ENCODE results near the gene ZMIZ1.

Gene ZMIZ1

DNA sequence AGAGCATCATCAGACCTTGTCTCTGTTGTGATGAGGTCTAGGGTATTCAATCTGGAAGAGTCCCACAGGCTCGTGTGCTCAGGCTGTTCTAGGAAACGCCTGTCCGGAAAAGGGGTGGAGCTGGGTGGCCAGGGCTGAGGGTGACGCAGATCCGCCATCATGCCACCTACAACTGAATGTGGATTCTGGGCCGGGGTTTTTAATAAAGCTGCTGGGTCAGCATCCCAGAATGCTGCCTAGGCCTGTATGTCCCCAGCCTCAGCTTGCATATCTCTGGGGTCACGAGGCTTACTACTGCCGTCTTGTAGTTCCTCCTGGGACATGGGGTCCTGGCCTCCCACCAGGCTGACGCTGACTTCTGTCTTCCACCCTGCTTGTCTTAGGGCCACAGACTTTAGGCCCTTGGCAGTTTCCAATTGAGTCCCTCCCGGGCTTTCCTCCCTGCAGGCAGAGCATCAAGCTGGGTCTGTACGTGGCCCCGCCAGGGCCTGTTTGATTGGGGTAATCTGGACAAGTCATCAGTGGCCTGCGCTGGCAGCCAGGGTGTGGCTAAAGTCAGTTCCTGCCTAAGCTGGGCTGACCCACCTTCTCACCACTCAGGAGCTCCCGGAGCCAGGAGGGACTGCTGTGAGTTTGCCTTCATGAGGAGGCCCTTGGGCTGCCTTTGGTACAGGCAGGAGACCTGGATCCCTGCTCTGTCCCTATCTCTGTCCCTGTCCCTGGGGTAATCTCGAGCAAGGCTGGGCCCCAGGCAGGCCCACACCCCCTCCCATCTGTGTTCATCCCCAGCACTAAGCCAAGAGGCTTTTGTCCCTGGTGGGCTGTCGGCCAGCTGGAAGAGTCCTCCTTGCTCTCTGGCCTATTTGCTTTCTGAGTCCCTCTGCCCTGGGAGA lies 79.9 kb downstream of the ZMIZ1 start:
- Histone ChIP-seq H2BK15ac (ENCODE audit: low read depth, poor library complexity, severe bottlenecking) (peak overlapping the region; percentile 4), H4K91ac (ENCODE audit: low read length) (peak overlapping the region; percentile 99), H3K4ac (ENCODE audit: low read depth in 1 of 2, low read length in 2 of 2) (peak overlapping the region; percentile 1 to 75), H3K27ac (ENCODE audit: low read length, poor library complexity, severe bottlenecking) (peak overlapping the region; percentile 79), H3K79me1 (replicated peaks; ENCODE audit: low read length, poor library complexity, severe bottlenecking) (peaks cover 25% of the 10 kb centered on the region), H3K27me3 (ENCODE audit: control insufficient read depth in 1 of 2, insufficient read depth in 1 of 2, low read length in 2 of 2) (no peaks in the 10 kb centered on the region), H2BK5ac (ENCODE audit: low read depth, low read length, poor library complexity, severe bottlenecking) (no peak overlapping the region), H3K18ac (ENCODE audit: low read depth in 1 of 2, low read length in 2 of 2) (peak overlapping the region; percentile 86 to 97), H3K36me3 (ENCODE audit: control insufficient read depth in 1 of 2, insufficient read depth in 2 of 2, low read depth in 1 of 2, low read length in 2 of 2) (peaks cover 35 to 61% of the 10 kb centered on the region in 2 experiments), H3K9me3 (ENCODE audit: control insufficient read depth, low read length) (no peaks in the 10 kb centered on the region), H3K4me2 (ENCODE audit: low read length, poor library complexity, severe bottlenecking) (no peak overlapping the region), H4K8ac (ENCODE audit: low read length) (no peak overlapping the region), H3K4me1 (ENCODE audit: control insufficient read depth, insufficient read depth, low read depth, low read length) (peaks cover 88% of the 10 kb centered on the region), H2AFZ (ENCODE audit: low read depth, low read length) (no peak overlapping the region), H2AK5ac (ENCODE audit: low read length, severe bottlenecking) (peak overlapping the region; percentile 42), H2BK120ac (ENCODE audit: low read depth, low read length) (no peak overlapping the region), H3K23ac (ENCODE audit: low read length in 2 of 2) (no peak overlapping the region), H3K9ac (ENCODE audit: low read length) (peak overlapping the region; percentile 68), H3K14ac (ENCODE audit: low read length in 2 of 2) (peak overlapping the region in 1 of 2 experiments; percentile 31), H2BK12ac (ENCODE audit: low read length in 2 of 2) (peak overlapping the region; percentile 65 to 77), H3K4me3 (ENCODE audit: insufficient read depth in 1 of 2, low read depth in 1 of 2, low read length in 2 of 2) (peak overlapping the region in 1 of 2 experiments; percentile 42)
- DNase-seq: peak; percentile 30
- WGBS: 81% methylated on average over 15 of the region's 16 CpGs

DNA sequence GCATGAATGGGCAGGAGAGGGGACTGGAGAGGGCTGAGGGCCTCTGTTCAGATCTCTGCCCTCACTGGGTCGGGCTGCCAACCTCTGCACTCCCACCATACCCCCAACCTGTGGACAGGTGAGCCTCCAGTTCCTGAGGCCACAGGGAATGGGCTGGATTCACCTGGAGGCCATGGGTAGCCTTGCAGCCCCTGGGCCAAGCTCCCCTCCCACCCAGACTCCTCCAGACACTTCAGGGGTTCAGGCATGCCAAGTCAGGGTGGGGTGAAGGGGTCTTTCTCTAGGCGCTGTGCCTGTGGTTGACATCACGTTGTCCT lies 80.5 kb downstream of the ZMIZ1 start:
- Histone ChIP-seq H3K18ac (ENCODE audit: low read depth in 1 of 2, low read length in 2 of 2) (peak overlapping the region; percentile 86 to 97), H2BK120ac (ENCODE audit: low read depth, low read length) (peak overlapping the region; percentile 96), H2AK5ac (ENCODE audit: low read length, severe bottlenecking) (peak overlapping the region; percentile 42), H4K8ac (ENCODE audit: low read length) (peak overlapping the region; percentile 69), H3K4me1 (ENCODE audit: control insufficient read depth, insufficient read depth, low read depth, low read length) (peaks cover 84% of the 10 kb centered on the region), H2BK12ac (ENCODE audit: low read length in 2 of 2) (peak overlapping the region; percentile 65 to 77), H3K4me3 (ENCODE audit: insufficient read depth in 1 of 2, low read depth in 1 of 2, low read length in 2 of 2) (peak overlapping the region in 1 of 2 experiments; percentile 42), H3K36me3 (ENCODE audit: control insufficient read depth in 1 of 2, insufficient read depth in 2 of 2, low read depth in 1 of 2, low read length in 2 of 2) (peaks cover 35 to 61% of the 10 kb centered on the region in 2 experiments), H3K14ac (ENCODE audit: low read length in 2 of 2) (peak overlapping the region in 1 of 2 experiments; percentile 86), H3K9ac (ENCODE audit: low read length) (peak overlapping the region; percentile 68), H3K27me3 (ENCODE audit: control insufficient read depth in 1 of 2, insufficient read depth in 1 of 2, low read length in 2 of 2) (no peaks in the 10 kb centered on the region), H3K9me3 (ENCODE audit: control insufficient read depth, low read length) (no peaks in the 10 kb centered on the region), H2BK15ac (ENCODE audit: low read depth, poor library complexity, severe bottlenecking) (peak overlapping the region; percentile 87), H3K4ac (ENCODE audit: low read depth in 1 of 2, low read length in 2 of 2) (peak overlapping the region; percentile 15 to 88), H3K79me1 (replicated peaks; ENCODE audit: low read length, poor library complexity, severe bottlenecking) (peaks cover 25% of the 10 kb centered on the region), H2AFZ (ENCODE audit: low read depth, low read length) (no peak overlapping the region), H3K27ac (ENCODE audit: low read length, poor library complexity, severe bottlenecking) (peak overlapping the region; percentile 79), H3K4me2 (ENCODE audit: low read length, poor library complexity, severe bottlenecking) (no peak overlapping the region), H4K91ac (ENCODE audit: low read length) (peak overlapping the region; percentile 99), H3K23ac (ENCODE audit: low read length in 2 of 2) (peak overlapping the region in 1 of 2 experiments; percentile 15), H2BK5ac (ENCODE audit: low read depth, low read length, poor library complexity, severe bottlenecking) (no peak overlapping the region)
- WGBS: 100% methylated on average over 2 of the region's 3 CpGs
- no peak for DNase-seq

GRCh38 chr10:79149662-79150443 lies 81.1 kb downstream of the ZMIZ1 start:
- no peak overlapping the region for H3K4me2 ChIP-seq (ENCODE audit: low read length, poor library complexity, severe bottlenecking)
- H2BK5ac ChIP-seq (ENCODE audit: low read depth, low read length, poor library complexity, severe bottlenecking): peak overlapping the region; percentile 48
- H3K18ac ChIP-seq (ENCODE audit: low read depth in 1 of 2, low read length in 2 of 2): peak overlapping the region; percentile 86 to 97
- peak overlapping the region in 1 of 2 experiments; percentile 42 for H3K4me3 ChIP-seq (ENCODE audit: insufficient read depth in 1 of 2, low read depth in 1 of 2, low read length in 2 of 2)
- WGBS: 23% methylated on average over 26 of the region's 27 CpGs
- peaks cover 83% of the 10 kb centered on the region for H3K4me1 ChIP-seq (ENCODE audit: control insufficient read depth, insufficient read depth, low read depth, low read length)
- H2AFZ ChIP-seq (ENCODE audit: low read depth, low read length): no peak overlapping the region
- peak overlapping the region; percentile 99 for H4K91ac ChIP-seq (ENCODE audit: low read length)
- H2AK5ac ChIP-seq (ENCODE audit: low read length, severe bottlenecking): peak overlapping the region; percentile 95
- H3K27ac ChIP-seq (ENCODE audit: low read length, poor library complexity, severe bottlenecking): peak overlapping the region; percentile 97
- H3K79me1 ChIP-seq (replicated peaks; ENCODE audit: low read length, poor library complexity, severe bottlenecking): peaks cover 27% of the 10 kb centered on the region
- peak; percentile 68 for DNase-seq
- H3K27me3 ChIP-seq (ENCODE audit: control insufficient read depth in 1 of 2, insufficient read depth in 1 of 2, low read length in 2 of 2): no peaks in the 10 kb centered on the region
- peak overlapping the region; percentile 77 to 88 for H3K4ac ChIP-seq (ENCODE audit: low read depth in 1 of 2, low read length in 2 of 2)
- peak overlapping the region; percentile 69 for H4K8ac ChIP-seq (ENCODE audit: low read length)
- H3K14ac ChIP-seq (ENCODE audit: low read length in 2 of 2): peak overlapping the region in 1 of 2 experiments; percentile 92
- no peaks in the 10 kb centered on the region for H3K9me3 ChIP-seq (ENCODE audit: control insufficient read depth, low read length)
- H3K23ac ChIP-seq (ENCODE audit: low read length in 2 of 2): no peak overlapping the region
- H2BK120ac ChIP-seq (ENCODE audit: low read depth, low read length): peak overlapping the region; percentile 96
- peaks cover 29 to 65% of the 10 kb centered on the region in 2 experiments for H3K36me3 ChIP-seq (ENCODE audit: control insufficient read depth in 1 of 2, insufficient read depth in 2 of 2, low read depth in 1 of 2, low read length in 2 of 2)
- H2BK15ac ChIP-seq (ENCODE audit: low read depth, poor library complexity, severe bottlenecking): peak overlapping the region; percentile 87
- H3K9ac ChIP-seq (ENCODE audit: low read length): peak overlapping the region; percentile 87
- peak overlapping the region; percentile 65 to 100 for H2BK12ac ChIP-seq (ENCODE audit: low read length in 2 of 2)

DNA sequence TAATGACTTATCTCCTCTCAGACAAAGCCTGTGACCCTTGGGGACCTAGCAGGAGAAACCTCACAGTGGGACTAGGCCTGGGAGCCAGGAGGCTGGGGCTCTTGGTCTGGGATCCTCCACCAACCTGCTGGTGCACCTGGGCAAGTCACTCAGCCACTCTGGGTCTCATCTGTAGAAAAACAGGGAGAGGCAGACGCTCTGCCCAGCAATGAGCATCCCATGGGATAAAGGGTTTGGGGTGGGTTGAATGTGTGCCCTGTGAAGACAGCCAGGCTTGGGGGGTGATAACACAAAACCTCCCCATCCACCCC lies 81.6 kb downstream of the ZMIZ1 start:
- no peak overlapping the region for H2AFZ ChIP-seq (ENCODE audit: low read depth, low read length)
- no peak overlapping the region for H3K23ac ChIP-seq (ENCODE audit: low read length in 2 of 2)
- peak overlapping the region in 1 of 2 experiments; percentile 92 for H3K14ac ChIP-seq (ENCODE audit: low read length in 2 of 2)
- H2AK5ac ChIP-seq (ENCODE audit: low read length, severe bottlenecking): peak overlapping the region; percentile 95
- H3K9me3 ChIP-seq (ENCODE audit: control insufficient read depth, low read length): no peaks in the 10 kb centered on the region
- no peak overlapping the region for H2BK15ac ChIP-seq (ENCODE audit: low read depth, poor library complexity, severe bottlenecking)
- peak overlapping the region; percentile 92 to 96 for H3K4ac ChIP-seq (ENCODE audit: low read depth in 1 of 2, low read length in 2 of 2)
- peak overlapping the region; percentile 3 for H4K8ac ChIP-seq (ENCODE audit: low read length)
- peaks cover 28 to 70% of the 10 kb centered on the region in 2 experiments for H3K36me3 ChIP-seq (ENCODE audit: control insufficient read depth in 1 of 2, insufficient read depth in 2 of 2, low read depth in 1 of 2, low read length in 2 of 2)
- no peak for DNase-seq
- H3K9ac ChIP-seq (ENCODE audit: low read length): peak overlapping the region; percentile 87
- WGBS: no CpG with 5 or more reads among the region's 1 CpG
- H3K18ac ChIP-seq (ENCODE audit: low read depth in 1 of 2, low read length in 2 of 2): peak overlapping the region; percentile 84 to 97
- H4K91ac ChIP-seq (ENCODE audit: low read length): peak overlapping the region; percentile 99
- peak overlapping the region; percentile 40 for H2BK5ac ChIP-seq (ENCODE audit: low read depth, low read length, poor library complexity, severe bottlenecking)
- no peak overlapping the region for H3K4me3 ChIP-seq (ENCODE audit: insufficient read depth in 1 of 2, low read depth in 1 of 2, low read length in 2 of 2)
- peaks cover 29% of the 10 kb centered on the region for H3K79me1 ChIP-seq (replicated peaks; ENCODE audit: low read length, poor library complexity, severe bottlenecking)
- peaks cover 84% of the 10 kb centered on the region for H3K4me1 ChIP-seq (ENCODE audit: control insufficient read depth, insufficient read depth, low read depth, low read length)
- no peak overlapping the region for H3K4me2 ChIP-seq (ENCODE audit: low read length, poor library complexity, severe bottlenecking)
- no peaks in the 10 kb centered on the region for H3K27me3 ChIP-seq (ENCODE audit: control insufficient read depth in 1 of 2, insufficient read depth in 1 of 2, low read length in 2 of 2)
- H2BK120ac ChIP-seq (ENCODE audit: low read depth, low read length): peak overlapping the region; percentile 96
- H2BK12ac ChIP-seq (ENCODE audit: low read length in 2 of 2): peak overlapping the region; percentile 46 to 100
- H3K27ac ChIP-seq (ENCODE audit: low read length, poor library complexity, severe bottlenecking): peak overlapping the region; percentile 97

Data from mesenchymal stem cell (in vitro differentiated cells and primary cell).